Vagina (tissue), 2 donors: ENCODE results near the gene NTM. TPM values are rescaled to one million over a fixed set of nuclear protein-coding genes. Genes with fewer than 3 reads are reported as not detected.

Experiments
- DNase-seq, 2 donors: peaks; one replicate each; pipeline ENCODE4 v3.0.0-alpha.2; 2017; ENCODE audit errors: extremely low spot score in 2 of 2
- H3K27ac ChIP-seq: fragments of 200-600 bp; sonication (generic); one replicate; pipeline ENCODE4 v1.5.1; 2019
- H3K27me3 ChIP-seq: fragments of 200-600 bp; sonication (generic); one replicate; pipeline ENCODE4 v1.5.1; 2019
- H3K36me3 ChIP-seq, 2 donors: fragments of 200-600 bp; sonication (generic); one replicate each; pipeline ENCODE4 v1.5.1; 2017 to 2019
- H3K4me1 ChIP-seq: fragments of 200-600 bp; sonication (generic); one replicate; pipeline ENCODE4 v1.5.1; 2019
- H3K4me3 ChIP-seq, 2 donors: fragments of 200-600 bp; sonication (generic); 1 replicate in 1 of 2; 2 replicates in 1 of 2; pipeline ENCODE4 v1.5.1; 2016 to 2019
- H3K9me3 ChIP-seq: fragments of 200-600 bp; sonication (generic); one replicate; pipeline ENCODE4 v1.5.1; 2019
- POLR2A ChIP-seq, 2 donors: fragments of 450-650 bp; IDR thresholded peaks; one replicate each; pipeline ENCODE4 v1.6.1; 2017; ENCODE audit warnings: antibody characterized with exemption in 2 of 2, mild to moderate bottlenecking in 2 of 2, moderate library complexity in 2 of 2
- POLR2AphosphoS5 ChIP-seq, 2 donors: sonication (generic); formaldehyde crosslinking; IDR thresholded peaks; one replicate each; pipeline ENCODE4 v1.9.0; 2017; ENCODE audit warnings: antibody characterized with exemption in 2 of 2, mild to moderate bottlenecking in 2 of 2, low read depth in 1 of 2; ENCODE audit not compliant: insufficient read depth in 1 of 2
- intact Hi-C: fragments of 100-400 bp; cut with DNase I; formaldehyde crosslinking; loops from one replicate; pipeline ENCODE4 v1.15.1; 2023
- total RNA-seq: library from RNA; depleted of rRNA; stranded (reverse); fragments of >200 nt; gene quantifications from one replicate; pipeline ENCODE4 v1.2.3, GENCODE V29; 2016
- TF ChIP-seq, protein P1 (sequence below), 3 experiments: fragments of 450-650 bp in 2 of 3; fragments of 200-600 bp in 1 of 3; sonication (generic) in 1 of 3; IDR thresholded peaks; one replicate each; pipeline ENCODE4 v1.5.1; 2017 to 2019; ENCODE audit warnings: antibody characterized with exemption in 3 of 3, mild to moderate bottlenecking in 2 of 3, moderate library complexity in 2 of 3

Gene NTM
- total RNA-seq, 1 donor from 2014 or later, result 4.2 TPM

DNA sequence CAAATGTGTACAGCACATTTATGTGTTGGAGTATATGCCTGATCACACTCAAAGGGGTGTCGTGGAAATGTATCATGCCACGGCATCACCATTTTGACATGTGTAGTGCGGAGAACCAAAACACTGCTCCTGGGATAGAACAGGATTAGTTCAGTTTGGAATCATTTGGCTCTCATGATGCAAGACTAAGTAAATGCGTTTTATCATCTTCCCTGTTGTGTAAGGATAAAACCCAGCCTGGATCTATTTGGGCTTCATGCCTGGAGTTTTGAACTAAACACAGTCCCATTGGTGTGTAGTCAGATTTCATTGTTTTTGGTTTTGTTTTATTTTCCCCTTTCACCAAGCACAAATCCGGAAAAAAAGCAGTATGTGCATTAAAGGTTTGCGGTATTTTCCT is 574.3 kb downstream of the NTM start:
- no peaks in the 10 kb centered on the region for H3K4me1 ChIP-seq
- H3K9me3 ChIP-seq, result no peaks in the 10 kb centered on the region
- no peak for DNase-seq
- H3K36me3 ChIP-seq, result no peaks in the 10 kb centered on the region
- intact Hi-C loops, result no loop called here
- no peak overlapping the region for H3K27ac ChIP-seq
- H3K4me3 ChIP-seq, result no peak overlapping the region
- TF ChIP-seq, protein P1, sequence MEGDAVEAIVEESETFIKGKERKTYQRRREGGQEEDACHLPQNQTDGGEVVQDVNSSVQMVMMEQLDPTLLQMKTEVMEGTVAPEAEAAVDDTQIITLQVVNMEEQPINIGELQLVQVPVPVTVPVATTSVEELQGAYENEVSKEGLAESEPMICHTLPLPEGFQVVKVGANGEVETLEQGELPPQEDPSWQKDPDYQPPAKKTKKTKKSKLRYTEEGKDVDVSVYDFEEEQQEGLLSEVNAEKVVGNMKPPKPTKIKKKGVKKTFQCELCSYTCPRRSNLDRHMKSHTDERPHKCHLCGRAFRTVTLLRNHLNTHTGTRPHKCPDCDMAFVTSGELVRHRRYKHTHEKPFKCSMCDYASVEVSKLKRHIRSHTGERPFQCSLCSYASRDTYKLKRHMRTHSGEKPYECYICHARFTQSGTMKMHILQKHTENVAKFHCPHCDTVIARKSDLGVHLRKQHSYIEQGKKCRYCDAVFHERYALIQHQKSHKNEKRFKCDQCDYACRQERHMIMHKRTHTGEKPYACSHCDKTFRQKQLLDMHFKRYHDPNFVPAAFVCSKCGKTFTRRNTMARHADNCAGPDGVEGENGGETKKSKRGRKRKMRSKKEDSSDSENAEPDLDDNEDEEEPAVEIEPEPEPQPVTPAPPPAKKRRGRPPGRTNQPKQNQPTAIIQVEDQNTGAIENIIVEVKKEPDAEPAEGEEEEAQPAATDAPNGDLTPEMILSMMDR (IDR thresholded peaks at IDR 0.05), result no peak
- no peak for TF ChIP-seq POLR2AphosphoS5 (IDR thresholded peaks at IDR 0.05; ENCODE audit: insufficient read depth in 1 of 2, low read depth in 1 of 2)
- no peak for TF ChIP-seq POLR2A (IDR thresholded peaks at IDR 0.05)
- no peaks in the 10 kb centered on the region for H3K27me3 ChIP-seq

DNA sequence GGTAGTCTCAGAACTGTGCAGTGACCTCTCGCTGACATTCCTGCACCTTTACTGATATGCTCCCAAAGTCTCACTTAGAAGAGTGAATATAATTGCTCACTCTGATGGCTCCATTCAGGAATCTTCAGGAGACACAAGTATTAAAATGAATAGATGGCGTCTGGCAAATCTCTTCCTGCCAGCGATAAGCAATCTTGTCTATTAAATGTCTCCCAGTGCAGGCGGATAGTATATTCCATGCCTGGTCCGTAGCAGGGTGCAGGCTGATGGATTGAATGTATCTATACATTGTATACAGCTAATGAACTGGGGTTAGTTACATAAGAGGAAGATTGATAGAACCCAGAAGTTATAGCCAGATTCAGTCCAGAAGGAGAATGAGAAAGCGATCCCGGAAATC is 575.3 kb downstream of the NTM start:
- H3K27ac ChIP-seq, result no peak overlapping the region
- intact Hi-C loops, result no loop called here

DNA sequence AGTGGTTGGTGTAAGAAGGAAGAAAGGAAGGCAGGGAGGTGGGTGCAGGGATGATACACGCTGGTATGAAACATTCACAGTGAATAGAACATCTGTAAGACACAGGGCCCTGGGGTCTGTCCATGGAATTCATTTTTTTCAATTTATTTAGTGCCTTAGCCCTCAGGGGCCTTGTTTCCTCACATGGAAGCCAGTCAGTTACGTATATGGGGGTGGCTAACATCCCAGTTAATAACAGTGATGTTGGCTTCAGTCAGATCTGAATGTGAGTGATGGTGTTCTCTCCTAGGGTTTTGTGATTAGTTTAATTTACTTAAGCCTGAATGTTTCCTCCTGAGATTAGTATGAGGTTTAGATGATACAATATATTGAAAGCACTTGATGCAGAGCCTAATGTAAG is 577.1 kb downstream of the NTM start:
- no peak for DNase-seq
- Histone ChIP-seq H3K27ac (no peak overlapping the region), H3K27me3 (no peaks in the 10 kb centered on the region), H3K9me3 (no peaks in the 10 kb centered on the region), H3K36me3 (no peaks in the 10 kb centered on the region), H3K4me3 (no peak overlapping the region), H3K4me1 (no peaks in the 10 kb centered on the region)
- TF ChIP-seq POLR2AphosphoS5 (IDR thresholded peaks at IDR 0.05; ENCODE audit: insufficient read depth in 1 of 2, low read depth in 1 of 2) (no peak), POLR2A (IDR thresholded peaks at IDR 0.05) (no peak)
- TF ChIP-seq, protein P1 (IDR thresholded peaks at IDR 0.05), result no peak
- intact Hi-C loops, result no loop called here

More for the DNA sequence above, 575.3 kb downstream of the NTM start:
- no peak for TF ChIP-seq POLR2A (IDR thresholded peaks at IDR 0.05)
- TF ChIP-seq, protein P1 (IDR thresholded peaks at IDR 0.05), result no peak
- TF ChIP-seq POLR2AphosphoS5 (IDR thresholded peaks at IDR 0.05; ENCODE audit: insufficient read depth in 1 of 2, low read depth in 1 of 2), result no peak
- H3K27me3 ChIP-seq, result no peaks in the 10 kb centered on the region
- H3K4me3 ChIP-seq, result no peak overlapping the region
- no peaks in the 10 kb centered on the region for H3K36me3 ChIP-seq
- DNase-seq, result no peak
- H3K9me3 ChIP-seq, result no peaks in the 10 kb centered on the region
- no peaks in the 10 kb centered on the region for H3K4me1 ChIP-seq

DNA sequence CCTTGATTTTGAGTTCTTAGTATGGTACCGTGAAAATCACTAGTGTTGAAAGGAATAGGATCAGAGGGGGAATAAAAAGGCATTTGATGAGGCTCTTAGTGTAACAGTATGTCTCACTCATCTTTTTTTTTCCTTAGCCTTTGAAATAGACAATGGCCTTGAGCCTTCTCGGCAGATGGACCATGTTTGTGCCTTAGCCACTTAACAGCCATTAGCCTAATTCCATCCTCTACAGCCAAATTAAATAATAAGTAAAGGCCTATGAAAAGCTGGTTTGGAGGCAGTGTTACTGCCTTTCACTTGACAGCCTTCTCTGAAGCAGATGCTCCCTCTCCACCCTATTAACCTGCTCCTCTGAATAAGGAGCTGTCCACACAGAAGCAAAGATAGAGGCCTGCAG is 580.7 kb downstream of the NTM start:
- Histone ChIP-seq H3K27me3 (no peaks in the 10 kb centered on the region), H3K9me3 (no peaks in the 10 kb centered on the region), H3K4me3 (no peak overlapping the region), H3K36me3 (no peaks in the 10 kb centered on the region), H3K4me1 (no peaks in the 10 kb centered on the region), H3K27ac (no peak overlapping the region)
- intact Hi-C loops, result no loop called here
- TF ChIP-seq, protein P1 (IDR thresholded peaks at IDR 0.05), result no peak
- TF ChIP-seq POLR2AphosphoS5 (IDR thresholded peaks at IDR 0.05; ENCODE audit: insufficient read depth in 1 of 2, low read depth in 1 of 2) (no peak), POLR2A (IDR thresholded peaks at IDR 0.05) (no peak)
- no peak for DNase-seq

DNA sequence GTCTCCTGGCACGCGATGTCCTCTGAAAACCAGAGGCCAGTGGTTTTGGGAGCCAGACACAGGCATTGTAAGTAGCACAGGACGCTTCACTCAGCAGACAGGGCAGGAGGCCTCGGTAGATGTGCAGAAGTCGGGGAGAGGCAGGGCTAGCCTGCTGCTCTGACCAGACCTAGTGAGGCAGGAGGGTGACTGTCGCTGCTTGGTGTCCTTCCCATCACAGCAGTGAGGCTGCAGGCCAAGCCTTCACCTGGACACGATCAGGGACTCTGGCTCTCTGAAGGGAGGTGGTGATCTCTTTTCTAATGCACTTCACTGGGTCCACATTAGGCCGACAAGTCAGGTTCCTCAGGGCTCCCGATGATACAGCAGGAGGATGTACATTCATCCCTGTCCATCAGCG is 583.7 kb downstream of the NTM start:
- no peak for DNase-seq
- intact Hi-C loops, result no loop called here
- H3K27me3 ChIP-seq, result no peaks in the 10 kb centered on the region

More for the DNA sequence above, 583.7 kb downstream of the NTM start:
- H3K9me3 ChIP-seq, result no peaks in the 10 kb centered on the region
- no peaks in the 10 kb centered on the region for H3K36me3 ChIP-seq
- H3K27ac ChIP-seq, result no peak overlapping the region
- TF ChIP-seq POLR2A (IDR thresholded peaks at IDR 0.05) (no peak), POLR2AphosphoS5 (IDR thresholded peaks at IDR 0.05; ENCODE audit: insufficient read depth in 1 of 2, low read depth in 1 of 2) (no peak)
- TF ChIP-seq, protein P1 (IDR thresholded peaks at IDR 0.05), result no peak
- H3K4me1 ChIP-seq, result no peaks in the 10 kb centered on the region
- H3K4me3 ChIP-seq, result no peak overlapping the region
